Activated CD4-positive, alpha-beta T cell treated with anti-CD3 and anti-CD28 coated beads for 1 hour (primary cell): Measurements from ENCODE around the gene SPDYE2.
"Not testable (repeated sequence)": the region's sequence is repeated elsewhere in the genome, so short reads cannot be mapped to it uniquely, and the experiment has no call there.

Experiments used
- DNase-seq: peaks from one replicate; pipeline ENCODE4 v3.0.0-alpha.2; 2020

SPDYE2 gene

DNA sequence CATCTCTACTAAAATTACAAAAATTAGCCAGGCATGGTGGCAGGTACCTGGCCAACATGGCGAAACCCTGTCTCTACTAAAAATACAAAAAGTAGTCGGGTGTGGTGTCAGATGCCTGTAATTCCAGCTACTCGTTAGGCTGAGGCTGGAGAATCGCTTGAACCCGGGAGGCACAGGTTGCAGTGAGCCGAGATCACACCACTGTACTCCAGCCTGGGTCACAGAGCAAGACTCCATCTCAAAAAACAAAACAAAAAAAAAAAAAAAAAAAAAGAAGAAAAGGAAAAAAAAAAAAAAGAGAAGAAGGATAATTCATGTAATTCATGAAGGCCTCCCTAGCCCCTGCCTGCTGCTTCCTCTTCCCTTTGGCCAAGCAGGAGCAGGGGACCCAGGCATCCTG, 10.4 kb upstream of the SPDYE2 start:
- not testable (repeated sequence) for DNase-seq

GRCh38 chr7:102542083-102542482, 8.9 kb upstream of the SPDYE2 start:
- DNase-seq: not testable (repeated sequence)

DNA sequence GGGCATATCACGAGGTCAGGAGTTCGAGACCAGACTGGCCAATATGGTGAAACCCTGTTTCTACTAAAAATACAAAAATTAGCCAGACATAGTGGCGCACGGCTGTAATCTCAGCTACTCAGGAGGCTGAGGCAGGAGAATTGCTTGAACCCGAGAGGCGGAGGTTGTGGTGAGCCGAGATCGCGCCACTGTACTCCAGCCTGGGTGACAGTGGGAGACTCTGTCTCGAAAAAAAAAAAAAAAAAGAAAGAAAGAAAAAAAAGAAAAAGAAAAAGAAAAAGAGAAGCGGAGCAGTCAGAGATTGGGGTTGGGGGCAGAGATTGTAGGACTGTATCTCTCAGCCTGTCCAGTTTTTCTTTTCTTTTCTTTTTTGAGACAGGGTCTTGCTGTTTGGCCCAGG, 8.3 kb upstream of the SPDYE2 start:
- not testable (repeated sequence) for DNase-seq

GRCh38 chr7:102543596-102543995, 7.4 kb upstream of the SPDYE2 start, which contains the start of gene UPK3BL2:
TSS of gene UPK3BL2 (minus strand) at chr7:102543696. CDS start at chr7:102543636, 60 bp downstream.
- DNase-seq: not testable (repeated sequence)

DNA sequence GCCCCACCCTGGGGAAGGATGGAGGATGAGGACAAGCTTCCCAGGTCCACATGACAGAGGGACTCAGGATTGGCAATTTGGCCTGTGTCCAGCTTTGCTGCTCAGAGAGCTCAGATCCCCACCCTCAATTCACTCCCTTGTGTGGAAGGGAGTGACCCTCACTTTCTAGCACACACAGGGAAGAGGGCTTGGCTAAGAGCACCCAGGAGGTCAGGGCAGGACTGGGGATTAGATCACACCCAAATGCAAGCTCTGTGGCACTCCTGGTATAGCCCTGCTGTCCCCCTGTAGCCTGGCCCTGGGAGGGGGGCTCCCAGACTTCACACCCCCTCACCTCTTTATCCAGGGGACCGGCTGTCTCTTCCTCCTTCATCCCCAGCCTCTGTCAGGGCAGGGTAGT, 6.7 kb upstream of the SPDYE2 start:
- not testable (repeated sequence) for DNase-seq

DNA sequence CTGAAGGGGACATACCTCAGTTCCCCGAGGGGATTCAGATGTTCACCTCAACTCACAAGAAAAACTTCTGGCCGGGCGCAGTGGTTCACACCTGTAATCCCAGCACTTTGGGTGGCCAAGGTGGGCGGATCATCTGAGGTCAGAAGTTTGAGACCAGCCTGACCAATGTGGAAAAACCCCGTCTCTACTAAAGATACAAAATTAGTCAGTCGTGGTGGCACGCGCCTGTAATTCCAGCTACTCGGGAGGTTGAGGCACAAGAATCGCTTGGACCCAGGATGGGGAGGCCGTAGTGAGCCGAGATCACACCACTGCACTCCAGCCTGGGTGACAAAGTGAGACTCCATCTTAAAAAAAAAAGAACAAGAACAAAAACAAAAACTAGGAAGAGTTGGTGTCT, 5.7 kb upstream of the SPDYE2 start:
- not testable (repeated sequence) for DNase-seq

DNA sequence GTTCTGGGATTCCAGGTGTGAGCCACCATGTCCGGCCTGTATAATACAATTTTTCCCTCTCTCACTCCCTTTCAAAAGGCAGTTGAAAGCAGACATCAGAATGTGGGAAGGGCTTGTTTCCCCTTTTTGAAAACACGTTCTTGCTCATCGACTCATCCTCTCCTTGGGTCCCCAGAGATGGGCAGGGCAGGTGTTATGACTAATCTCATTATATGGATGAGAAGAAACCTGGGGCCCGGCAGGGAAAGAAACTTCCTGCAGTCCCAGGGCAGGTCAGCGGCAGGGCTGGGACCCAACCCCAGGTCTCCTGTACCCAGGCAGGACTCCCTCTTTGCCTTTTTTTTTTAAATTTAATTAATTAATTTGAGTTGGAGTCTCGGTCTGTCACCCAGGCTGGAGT, 4.7 kb upstream of the SPDYE2 start:
- not testable (repeated sequence) for DNase-seq

- not testable (repeated sequence) for DNase-seq
Measured at GRCh38 chr7:102568620-102569019, 17.6 kb downstream of the SPDYE2 start.

DNA sequence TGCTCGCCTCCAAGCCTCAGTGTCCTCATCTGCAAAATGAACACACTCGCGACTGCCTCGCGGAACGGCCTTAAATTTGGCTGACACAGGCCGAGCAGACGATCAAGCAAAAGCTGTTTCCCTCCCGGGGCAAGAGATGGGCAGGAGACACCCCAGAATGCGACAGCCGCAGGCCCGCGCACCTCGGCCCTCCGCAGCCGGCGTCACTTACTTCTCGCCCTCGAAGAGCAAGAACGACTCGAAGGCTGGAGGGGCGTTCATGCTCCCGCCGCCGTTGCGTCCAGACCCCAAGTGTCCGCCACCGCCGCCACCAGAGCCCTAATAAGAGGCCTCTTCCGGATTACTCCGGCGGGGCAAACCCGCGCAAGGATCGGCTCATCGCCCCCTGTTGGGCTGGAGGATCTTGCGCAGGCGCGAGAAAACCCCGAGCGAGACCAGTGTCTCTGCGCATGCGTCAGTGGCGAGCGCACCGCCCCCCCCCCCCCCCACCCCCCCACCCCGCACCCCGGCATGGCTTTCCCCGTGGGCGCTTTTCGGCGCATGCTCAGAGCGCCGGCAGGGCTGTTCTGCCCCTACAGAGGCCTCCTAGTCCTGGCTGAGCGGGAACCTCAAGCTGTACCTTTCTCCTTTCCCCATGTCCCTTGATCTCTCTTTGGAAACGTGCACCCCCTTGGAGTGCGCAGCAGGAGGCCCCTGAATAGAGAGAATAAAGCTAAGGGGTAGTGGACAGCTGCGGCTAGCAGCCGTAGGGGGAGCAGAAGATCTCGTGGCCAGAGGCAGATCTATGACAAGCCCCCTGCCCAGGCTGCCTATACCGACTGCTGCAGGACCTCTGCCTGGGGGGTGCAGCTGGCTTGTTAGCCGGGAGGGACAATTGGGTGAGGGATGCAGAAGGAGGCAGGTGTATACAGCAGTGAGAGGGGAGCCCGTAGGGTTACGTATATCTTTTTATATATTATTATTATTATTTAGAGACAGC, 21.5 kb downstream of the SPDYE2 start, which contains the start of gene POLR2J3:
POLR2J3 (minus strand) TSS at position 323 of the 979 bp plus-strand sequence; CDS start at position 261, 62 bp downstream.
- peak; percentile 100 for DNase-seq

DNA sequence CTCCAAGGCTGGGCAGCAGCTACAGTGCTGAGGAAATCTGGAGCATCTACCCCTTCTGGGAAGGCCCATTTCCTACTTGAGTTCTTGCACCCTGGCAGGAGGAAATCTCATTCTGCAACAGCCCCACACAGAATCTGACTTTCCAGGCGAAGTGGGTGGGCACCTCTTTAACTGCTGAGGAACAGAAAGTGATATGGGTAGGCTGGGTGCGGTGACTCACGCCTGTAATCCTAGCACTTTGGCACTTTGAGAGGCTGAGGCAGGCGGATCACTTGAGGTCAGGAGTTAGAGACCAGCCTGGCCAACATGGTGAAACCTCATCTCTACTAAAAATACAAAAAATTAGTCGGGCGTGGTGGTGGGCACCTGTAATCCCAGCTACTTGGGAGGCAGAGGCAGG, 23.6 kb downstream of the SPDYE2 start:
- DNase-seq: not testable (repeated sequence)

DNA sequence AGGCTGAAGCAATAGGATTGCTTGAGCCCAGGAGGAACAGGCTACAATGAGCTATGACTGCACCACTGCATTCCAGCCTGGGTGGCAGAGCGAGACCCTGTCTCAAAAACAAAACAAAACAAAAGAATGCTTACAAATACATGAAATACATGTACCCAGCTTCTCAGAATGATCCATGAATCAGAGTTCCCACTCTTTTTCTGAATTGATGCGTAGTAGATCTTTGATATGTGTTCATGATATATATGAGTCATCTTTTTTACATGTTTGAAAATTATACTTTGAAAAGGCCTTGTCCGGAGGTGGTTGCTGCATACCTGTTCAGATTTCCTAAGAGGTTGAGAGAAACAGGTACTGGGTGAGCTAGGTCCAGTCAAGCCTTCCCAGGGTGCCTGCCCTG, 25.3 kb downstream of the SPDYE2 start:
- not testable (repeated sequence) for DNase-seq

- DNase-seq: not testable (repeated sequence)
Measured at GRCh38 chr7:102577315-102578240, 26.6 kb downstream of the SPDYE2 start.

DNA sequence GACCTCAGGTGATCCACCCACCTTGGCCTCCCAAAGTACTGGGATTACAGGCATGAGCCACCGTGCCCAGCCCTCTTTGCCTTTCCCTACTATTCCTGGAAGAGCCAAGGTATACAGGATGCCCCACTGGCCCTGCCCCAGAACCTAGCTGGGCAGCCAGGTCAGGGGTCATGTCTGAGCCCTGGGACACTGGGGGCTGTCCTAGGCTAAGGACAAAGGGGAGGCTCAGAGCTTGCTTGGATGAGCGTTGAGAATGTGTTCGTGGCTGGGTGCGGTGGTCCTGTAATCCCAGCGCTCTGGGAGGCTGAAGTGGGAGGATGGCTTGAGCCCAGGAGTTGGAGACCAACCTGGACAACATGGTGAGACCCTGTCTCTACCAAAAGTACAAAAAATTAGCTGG, 27.5 kb downstream of the SPDYE2 start:
- DNase-seq: peak; percentile 7

DNA sequence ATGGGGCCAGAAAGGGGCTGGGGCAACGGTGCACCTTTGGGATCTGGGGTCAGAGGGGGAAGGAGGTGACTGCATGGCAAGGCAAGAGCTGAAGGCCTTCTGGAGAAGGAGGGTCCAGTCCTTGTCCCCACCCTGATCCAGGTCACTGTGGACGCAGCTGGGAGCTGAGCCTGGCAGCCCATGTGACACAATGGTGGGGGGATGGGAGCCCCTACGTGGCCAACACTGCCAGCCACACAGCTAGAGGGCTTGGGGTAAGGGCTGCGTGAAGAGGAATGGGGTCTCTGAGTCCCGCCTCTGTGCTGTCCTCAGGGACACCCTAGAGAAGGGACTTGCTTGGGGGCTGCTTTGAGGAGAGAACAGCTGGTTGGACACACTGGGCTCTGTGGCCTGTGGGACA, 30.7 kb downstream of the SPDYE2 start:
- DNase-seq: not testable (repeated sequence)

DNA sequence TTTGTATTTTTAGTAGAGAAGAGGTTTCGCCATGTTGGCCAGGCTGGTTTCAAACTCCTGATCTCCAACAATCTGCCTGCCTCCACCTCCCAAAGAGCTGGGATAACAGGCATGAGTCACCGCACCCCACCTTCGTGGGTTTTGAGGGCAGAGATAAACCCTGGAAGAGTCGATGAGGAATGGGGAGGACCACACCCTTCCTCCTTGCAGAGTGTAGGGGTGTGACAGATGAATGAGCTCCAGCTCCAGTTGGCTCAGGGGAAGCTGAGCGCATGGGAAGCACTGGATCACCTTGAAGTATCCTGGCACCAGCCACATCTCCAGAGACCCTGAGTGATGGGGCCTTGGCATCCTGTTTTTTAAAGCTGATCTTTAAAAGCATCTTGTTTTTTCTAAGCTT, 32.5 kb downstream of the SPDYE2 start:
- DNase-seq: not testable (repeated sequence)

DNA sequence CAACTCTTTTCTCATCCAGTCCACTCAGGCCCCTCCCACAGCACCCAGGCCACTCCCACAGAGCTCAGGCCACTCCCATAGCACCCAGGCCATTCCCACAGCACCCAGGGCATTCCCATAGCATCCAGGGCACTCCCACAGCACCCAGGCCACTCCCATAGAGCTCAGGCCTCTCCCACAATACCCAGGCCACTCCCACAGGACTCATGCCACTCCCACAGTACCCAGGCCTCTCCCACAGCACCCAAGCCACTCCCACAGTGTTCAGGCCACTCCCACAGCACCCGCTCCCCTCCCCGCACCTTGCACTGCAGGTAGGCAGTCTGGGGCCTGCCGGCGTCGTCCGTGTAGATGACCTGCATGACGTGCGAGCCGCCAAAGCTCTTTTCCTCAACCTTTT, 38.8 kb downstream of the SPDYE2 start:
- not testable (repeated sequence) for DNase-seq

- peak; percentile 11 for DNase-seq
Measured at GRCh38 chr7:102592477-102593019, 41.5 kb downstream of the SPDYE2 start.

DNA sequence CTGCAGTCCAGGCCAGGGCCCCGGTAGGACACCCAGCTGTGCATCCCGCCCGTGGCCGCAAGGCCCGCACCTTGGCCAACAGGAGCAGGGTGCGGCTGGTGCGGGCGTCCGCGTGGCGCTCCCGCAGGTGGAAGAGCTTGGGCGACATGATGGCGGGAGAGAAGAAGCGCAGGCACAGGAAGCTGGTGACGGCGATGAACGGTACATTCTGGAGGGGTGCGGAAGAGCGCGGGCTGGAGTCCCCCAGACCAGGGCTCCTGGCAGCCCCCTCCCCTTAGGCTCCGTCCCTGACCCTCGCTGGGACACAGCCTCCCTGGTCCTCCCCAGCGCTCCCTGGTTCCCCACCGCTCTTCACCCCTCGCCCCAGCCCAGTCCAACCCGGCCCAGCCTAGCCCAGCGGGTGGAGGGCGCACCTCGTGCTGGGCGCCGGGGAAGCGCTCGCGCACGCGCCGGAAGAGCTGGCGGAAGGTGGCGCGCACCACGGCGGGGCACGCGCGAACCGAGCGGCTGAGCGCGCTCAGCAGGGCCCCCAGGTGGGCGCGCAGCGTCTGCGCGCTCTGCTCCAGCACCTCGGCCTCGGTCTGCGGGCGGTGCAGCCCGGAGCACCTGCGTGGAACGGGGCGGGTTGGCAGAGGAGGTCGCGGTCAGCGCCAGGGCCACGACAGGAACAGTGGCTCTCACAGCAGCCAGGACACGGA, 42.8 kb downstream of the SPDYE2 start:
- DNase-seq: not testable (repeated sequence)

DNA sequence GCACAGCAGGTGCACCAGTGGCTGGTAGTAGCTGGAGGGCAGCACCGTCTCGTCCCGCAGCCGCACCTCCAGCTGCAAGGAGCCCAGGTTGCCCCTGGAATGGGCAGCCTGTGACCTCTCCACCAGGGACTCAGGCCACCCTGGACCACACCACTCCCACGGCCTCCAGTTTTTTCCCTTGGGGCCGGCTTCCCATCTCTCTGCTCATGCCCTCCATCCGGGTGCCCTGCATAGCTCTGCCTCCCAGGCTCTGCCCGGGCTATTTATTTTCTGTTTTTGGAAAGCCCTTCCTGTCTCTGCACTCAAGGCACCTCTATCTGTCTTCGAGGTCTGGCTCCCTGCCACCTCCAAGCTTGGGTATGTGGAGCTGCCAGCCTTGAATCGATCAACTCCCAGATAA, 45.0 kb downstream of the SPDYE2 start:
- DNase-seq: not testable (repeated sequence)

- DNase-seq: not testable (repeated sequence)
Measured at GRCh38 chr7:102599699-102600098, 48.7 kb downstream of the SPDYE2 start.

DNA sequence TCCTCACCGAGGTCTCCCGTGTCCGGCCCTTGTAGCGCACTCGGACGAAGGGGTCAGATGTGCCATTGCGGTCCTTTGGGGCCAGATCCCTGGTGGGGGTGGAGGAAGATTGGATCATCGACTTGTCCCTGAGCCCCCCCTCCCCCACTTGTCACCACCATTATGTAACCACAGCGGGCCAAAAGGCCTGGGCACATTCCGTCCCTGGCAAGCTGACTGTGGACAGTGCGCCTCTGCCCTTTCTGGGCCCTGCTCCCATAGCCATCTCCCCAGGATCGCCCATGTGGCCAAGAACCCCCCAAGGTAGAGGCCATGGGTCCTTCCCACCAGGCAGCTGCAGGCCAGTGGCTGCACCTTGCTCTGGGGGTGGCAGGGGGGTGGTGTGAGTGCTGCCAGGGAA, 51.3 kb downstream of the SPDYE2 start:
- not testable (repeated sequence) for DNase-seq
